ENCODE results near the gene LOXHD1. TPM values are rescaled to one million over a fixed set of nuclear protein-coding genes. Genes with fewer than 3 reads are reported as not detected.

The LOXHD1 gene
- total RNA-seq, 1 experiment from 2014 or later: 0.35 TPM

DNA sequence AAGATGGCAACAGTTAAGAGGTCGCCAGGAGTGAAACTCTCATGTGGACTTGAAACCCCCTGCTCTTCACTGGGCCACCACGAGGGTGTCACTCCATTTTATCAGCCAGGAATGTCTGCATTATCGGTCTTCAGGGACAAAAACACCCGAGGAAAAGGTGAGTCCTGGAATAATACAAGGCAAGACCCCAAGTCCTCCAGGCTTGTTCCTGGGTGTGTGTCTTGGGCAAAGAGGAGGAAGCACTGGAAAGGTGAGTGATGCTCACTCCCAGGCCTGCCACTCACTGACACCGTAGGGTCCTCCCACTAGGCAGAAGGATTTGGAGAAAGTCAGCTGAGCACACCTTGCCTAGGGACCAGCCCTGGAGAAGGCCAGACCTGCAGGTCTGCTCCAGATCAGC lies 86.9 kb downstream of the LOXHD1 start (continued):
- no peak for TF ChIP-seq ATF6 (CRISPR knock-in tag; IDR thresholded peaks at IDR 0.05)
- TF ChIP-seq, protein P1, sequence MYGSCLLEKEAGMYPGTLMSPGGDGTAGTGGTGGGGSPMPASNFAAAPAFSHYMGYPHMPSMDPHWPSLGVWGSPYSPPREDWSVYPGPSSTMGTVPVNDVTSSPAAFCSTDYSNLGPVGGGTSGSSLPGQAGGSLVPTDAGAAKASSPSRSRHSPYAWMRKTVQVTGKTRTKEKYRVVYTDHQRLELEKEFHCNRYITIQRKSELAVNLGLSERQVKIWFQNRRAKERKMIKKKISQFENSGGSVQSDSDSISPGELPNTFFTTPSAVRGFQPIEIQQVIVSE (CRISPR knock-in tag; IDR thresholded peaks at IDR 0.05; ENCODE audit: borderline replicate concordance): no peak

DNA sequence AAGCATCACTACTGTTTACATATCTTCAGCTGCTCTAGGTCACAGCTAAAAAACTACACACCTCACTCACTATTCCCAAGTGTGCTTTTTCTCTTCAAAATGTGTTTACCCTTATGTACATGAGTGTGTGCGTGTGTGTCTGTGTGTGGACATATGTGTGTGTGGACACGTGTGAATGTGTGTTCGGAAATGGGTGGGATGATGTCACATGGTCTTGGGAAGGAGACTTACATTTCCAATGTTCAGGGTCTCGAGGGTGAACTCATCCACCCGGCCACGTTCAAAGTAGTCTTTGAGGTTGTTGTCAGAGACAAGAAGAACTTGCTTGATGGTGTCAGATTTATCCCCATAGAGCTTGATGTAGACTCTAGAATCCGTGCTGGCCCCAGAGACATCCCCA lies 87.8 kb downstream of the LOXHD1 start:
- no peak for ATAC-seq
- Mint-ChIP-seq H3K4me3 (no peak overlapping the region), H3K4me1 (no peaks in the 10 kb centered on the region; the same call in 1 of the 2 replicates), H3K36me3 (no peaks in the 10 kb centered on the region), H3K27me3 (ENCODE audit: low read depth) (peaks cover 6% of the 10 kb centered on the region; the same call in 1 of the 2 replicates), H3K9me3 (peaks cover 4% of the 10 kb centered on the region; the same call in 1 of the 2 replicates), H3K27ac (no peak overlapping the region)
- ChIA-PET POLR2A (no interaction called here), CTCF (interaction anchor here (2.2 to 3.1 kb wide), 2 partner anchors 13 to 89 kb away, joined by 8 to 18 read pairs; no protein-coding TSS in a partner anchor)
- no peak for DNase-seq (ENCODE audit: low spot score)
- TF ChIP-seq FOXK1 (CRISPR knock-in tag; IDR thresholded peaks at IDR 0.05) (no peak), ZNF138 (CRISPR knock-in tag; conservative IDR thresholded peaks at IDR 0.05) (no peak), ATF6 (CRISPR knock-in tag; IDR thresholded peaks at IDR 0.05) (no peak), KAT7 (CRISPR knock-in tag; IDR thresholded peaks at IDR 0.05; ENCODE audit: borderline replicate concordance) (no peak), TEAD1 (CRISPR knock-in tag; IDR thresholded peaks at IDR 0.05) (no peak), ELF4 (CRISPR knock-in tag; IDR thresholded peaks at IDR 0.05; ENCODE audit: low read depth) (no peak), FOXJ3 (CRISPR knock-in tag; IDR thresholded peaks at IDR 0.05; ENCODE audit: borderline replicate concordance) (no peak), CREM (CRISPR knock-in tag; IDR thresholded peaks at IDR 0.05) (no peak), TEAD4 (CRISPR knock-in tag; IDR thresholded peaks at IDR 0.05) (no peak), MAX (CRISPR knock-in tag; IDR thresholded peaks at IDR 0.05) (no peak), ZNF281 (CRISPR knock-in tag; IDR thresholded peaks at IDR 0.05) (no peak), ATF1 (CRISPR knock-in tag; IDR thresholded peaks at IDR 0.05) (no peak), HMGA2 (CRISPR knock-in tag; IDR thresholded peaks at IDR 0.05) (no peak)
- TF ChIP-seq, protein P2, sequence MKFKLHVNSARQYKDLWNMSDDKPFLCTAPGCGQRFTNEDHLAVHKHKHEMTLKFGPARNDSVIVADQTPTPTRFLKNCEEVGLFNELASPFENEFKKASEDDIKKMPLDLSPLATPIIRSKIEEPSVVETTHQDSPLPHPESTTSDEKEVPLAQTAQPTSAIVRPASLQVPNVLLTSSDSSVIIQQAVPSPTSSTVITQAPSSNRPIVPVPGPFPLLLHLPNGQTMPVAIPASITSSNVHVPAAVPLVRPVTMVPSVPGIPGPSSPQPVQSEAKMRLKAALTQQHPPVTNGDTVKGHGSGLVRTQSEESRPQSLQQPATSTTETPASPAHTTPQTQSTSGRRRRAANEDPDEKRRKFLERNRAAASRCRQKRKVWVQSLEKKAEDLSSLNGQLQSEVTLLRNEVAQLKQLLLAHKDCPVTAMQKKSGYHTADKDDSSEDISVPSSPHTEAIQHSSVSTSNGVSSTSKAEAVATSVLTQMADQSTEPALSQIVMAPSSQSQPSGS (CRISPR knock-in tag; IDR thresholded peaks at IDR 0.05; ENCODE audit: borderline replicate concordance, low read depth): no peak
- TF ChIP-seq, protein P3, sequence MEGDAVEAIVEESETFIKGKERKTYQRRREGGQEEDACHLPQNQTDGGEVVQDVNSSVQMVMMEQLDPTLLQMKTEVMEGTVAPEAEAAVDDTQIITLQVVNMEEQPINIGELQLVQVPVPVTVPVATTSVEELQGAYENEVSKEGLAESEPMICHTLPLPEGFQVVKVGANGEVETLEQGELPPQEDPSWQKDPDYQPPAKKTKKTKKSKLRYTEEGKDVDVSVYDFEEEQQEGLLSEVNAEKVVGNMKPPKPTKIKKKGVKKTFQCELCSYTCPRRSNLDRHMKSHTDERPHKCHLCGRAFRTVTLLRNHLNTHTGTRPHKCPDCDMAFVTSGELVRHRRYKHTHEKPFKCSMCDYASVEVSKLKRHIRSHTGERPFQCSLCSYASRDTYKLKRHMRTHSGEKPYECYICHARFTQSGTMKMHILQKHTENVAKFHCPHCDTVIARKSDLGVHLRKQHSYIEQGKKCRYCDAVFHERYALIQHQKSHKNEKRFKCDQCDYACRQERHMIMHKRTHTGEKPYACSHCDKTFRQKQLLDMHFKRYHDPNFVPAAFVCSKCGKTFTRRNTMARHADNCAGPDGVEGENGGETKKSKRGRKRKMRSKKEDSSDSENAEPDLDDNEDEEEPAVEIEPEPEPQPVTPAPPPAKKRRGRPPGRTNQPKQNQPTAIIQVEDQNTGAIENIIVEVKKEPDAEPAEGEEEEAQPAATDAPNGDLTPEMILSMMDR (IDR thresholded peaks at IDR 0.05): no peak
